NCI-H226 (cell line): ENCODE data around the gene TFF2.

ENCODE experiments used
- DNase-seq: peaks from one replicate; pipeline ENCODE4 v3.0.0-alpha.2; 2015

TFF2 gene

DNA sequence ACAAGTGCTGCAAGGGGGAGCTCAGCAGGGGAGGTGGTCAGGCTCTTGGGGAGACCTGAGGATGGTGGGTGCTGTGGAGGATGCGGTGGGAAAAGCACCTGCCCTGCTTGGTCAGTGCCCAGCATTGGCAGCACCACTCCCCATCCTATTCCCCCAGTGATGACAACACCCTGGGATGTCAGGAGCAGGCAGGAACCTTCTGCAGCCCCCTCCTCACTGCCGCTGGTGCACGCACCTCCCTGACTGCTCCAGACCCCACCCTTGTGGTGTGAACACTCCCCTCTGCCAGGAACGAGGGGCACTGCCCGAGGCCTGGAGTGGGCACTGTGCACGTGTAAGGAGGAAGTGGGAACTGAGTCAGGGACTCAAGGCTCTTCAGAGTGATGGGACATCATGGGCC, 32.5 kb upstream of the TFF2 start:
- no peak for DNase-seq

DNA sequence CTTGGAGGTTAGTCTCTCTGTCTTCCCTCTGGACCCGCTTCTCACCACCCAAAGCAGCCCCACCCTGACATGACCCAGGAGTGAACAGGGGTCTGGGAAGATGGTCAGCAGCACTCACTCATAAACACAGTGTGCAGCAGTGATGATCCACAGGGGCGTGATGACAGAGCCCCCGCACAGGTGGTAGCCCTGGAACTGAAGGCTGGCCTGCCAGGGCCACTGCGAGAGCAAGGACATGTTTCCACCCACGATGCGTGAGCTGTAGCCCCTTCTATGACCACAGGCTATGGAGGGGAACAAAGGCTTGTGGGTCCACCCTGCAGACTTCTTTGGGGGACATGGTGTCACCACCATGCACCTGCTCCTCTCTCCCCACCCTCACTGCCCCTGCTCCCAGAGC, 32.1 kb upstream of the TFF2 start:
- DNase-seq, result no peak

DNA sequence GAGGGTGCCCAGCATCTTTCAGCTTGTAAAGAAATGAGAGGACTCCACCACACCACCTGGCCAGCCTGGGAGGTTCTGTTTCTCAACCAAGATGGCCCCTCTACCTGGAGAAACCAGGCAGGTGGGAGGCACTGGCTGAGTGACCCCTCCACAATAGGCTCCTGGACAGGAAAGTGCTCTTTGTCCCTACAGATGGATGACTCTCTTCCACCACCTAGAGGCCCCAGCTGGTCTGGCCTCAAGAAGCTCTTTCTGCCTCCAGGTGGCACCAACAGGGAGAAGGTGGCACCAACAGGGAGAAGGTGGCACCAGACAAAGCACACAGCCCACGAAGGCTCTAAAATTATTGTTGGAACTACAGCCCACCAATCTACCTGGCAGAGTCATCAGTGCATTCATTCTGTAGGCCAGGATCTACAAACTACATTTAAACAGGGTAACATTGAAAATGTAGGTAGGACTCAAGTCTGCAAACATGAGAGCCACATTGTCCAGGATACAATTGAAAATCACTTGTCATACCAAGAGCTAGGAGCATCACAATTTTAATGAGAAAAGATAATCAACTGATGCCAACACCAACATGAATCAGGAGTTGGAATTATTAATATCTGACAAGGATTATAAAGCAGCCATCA, 30.7 kb upstream of the TFF2 start:
- no peak for DNase-seq

DNA sequence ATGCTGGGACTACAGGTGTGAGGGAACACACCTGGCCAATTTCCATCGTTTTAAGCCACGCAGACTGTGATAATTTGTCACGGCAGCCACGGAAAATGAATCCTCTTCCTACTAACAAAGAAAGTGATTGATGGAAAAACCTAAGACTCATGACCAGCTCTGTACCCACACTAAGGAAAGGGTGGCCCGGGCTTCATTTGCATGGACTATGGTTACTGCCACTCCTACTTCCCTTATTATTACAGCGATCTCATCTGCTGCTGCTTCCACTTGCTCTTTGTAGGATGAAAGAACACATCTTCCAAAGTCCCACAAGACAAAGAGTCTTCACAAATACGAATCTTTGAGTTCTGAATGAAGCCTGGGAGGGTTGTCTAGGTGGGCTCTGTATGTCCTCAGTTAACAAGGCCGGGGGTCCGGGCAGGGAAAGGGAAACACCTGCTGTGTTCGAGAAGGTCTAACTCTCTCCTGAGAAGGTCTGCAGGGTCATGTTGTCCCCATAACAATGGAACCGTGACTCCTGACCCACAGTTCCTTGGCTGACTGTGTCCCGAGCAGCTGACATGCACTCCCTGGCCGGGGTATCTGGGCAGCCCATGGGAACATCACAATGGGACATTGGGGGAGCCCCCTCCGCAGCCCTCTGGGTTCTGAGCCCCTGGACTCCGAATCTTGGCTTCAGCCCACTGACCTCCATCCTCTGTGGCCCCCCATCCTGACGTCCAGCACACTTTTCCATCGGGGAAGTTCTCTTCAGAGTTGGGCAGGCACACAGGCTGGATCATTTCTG, 28.8 kb upstream of the TFF2 start:
- DNase-seq, result no peak

DNA sequence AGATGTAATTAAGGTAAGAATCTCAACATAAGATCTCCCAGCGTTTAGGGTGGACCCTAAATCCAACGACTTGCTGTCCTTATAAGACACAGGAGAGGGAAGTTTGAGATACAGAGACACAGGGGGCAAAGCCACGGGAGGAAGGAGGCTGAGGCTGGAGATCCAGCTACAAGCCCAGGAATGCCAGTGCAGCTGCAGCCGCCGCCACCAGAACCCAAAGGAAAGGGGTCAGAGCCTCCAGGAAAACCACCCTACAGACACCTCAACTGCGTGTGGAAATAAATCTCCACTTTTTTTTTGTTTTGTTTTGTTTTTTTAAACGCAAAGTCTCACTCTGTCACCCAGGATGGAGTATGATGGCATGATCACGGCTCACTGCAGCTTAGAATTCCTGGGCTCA, 27.6 kb upstream of the TFF2 start:
- DNase-seq, result no peak

DNA sequence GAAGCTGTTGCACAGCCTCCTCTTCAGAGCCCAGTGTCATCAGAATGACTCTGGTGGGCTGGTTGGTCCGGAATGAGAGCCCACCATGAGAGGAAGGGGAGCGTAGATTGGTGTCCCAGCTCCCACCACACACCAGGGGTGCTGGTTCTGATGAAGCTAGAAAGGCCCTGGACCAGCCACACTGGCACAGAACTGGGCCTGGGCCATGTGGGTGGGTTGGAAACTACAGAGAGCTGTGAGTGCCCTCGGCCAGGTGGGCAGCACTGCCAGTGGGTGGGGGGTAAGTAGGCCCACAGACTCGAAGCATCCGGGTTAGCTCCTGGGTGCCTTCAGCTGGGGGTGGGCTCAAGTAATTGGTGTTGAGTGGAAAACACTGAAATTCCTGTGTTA, 27.2 kb upstream of the TFF2 start:
- no peak for DNase-seq

DNA sequence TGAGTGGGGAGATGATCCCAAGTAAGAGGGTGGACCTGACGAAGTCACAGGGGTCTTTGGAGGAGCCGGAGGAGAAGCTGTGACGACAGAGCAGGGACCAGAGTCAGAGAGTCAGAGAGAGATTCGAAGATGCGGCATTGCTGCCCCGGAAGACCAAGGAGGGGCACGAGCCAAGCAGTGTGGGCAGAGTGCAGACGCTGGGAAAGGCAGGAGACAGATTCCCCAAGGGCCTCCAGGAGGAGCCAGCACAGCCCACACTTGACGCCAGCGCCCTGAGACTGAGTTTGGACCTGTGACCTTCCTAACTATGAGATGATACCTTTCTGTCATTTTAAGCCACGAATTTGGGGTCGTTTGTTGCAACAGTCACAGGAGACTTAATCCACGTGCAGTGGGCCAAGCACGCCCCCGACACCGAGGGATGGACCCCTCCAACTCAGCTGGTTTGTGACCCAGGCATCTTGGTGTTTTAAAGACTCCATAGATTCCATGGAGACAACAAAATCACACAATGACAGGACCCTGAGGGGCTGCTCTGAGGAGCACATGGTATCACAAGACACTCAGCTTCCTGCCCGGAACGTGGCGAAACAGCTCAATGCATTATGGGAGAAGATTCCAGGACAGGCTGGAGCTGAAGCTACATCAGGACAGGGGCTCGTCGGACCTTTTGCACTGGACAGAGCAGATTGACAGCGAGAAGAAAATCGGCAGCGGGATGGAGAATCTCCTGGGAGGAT, 26.6 kb upstream of the TFF2 start:
- DNase-seq, result no peak

DNA sequence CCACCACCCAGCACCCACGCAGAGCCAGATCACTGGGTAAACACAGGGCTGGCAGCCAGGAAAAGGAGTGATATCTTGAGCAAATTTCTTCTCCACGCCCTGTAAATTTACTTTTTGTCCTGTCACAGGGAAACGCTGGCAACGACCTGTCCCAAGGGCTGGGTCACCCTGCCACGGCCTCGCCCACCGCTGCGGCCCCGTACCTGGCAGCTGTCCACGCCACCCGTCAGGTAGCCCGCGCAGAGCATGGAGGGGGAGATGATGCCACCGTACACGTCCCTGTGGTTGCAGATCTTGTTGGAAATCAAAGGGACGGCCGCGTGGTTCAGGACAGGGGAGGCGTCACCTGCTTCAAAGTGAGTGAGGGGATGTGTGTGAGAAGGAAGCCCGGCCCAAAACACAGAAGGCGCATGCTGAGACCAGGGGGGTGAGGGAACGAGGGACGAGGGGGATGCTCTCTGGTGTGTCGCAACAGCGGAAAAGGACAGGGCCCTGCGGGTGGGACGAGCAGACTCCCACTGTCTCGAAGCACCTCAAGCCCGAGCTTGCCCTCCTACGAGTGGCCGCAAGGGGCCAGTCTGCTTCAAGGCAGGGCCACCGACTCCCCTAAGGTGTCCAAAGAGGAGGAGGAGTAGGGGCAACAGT, 25.7 kb upstream of the TFF2 start:
- DNase-seq, result no peak

DNA sequence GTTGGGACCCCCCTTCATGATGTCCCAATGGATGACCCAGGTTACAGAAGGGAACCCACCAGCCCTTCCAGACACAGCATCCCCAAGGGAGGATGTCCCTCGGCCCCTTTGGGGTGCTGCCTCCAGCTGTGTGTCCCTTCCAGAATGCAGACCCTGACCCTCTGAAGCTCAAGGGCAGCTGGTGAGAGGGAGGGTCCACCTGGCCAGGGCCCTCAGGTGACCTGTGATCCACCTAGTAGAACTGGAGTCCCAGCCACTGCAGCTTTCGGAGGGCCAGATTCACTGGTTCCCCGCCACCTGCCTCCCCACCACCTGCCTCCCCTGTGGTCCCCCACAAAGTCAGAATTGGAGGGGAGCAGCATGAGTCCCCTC, 25.2 kb upstream of the TFF2 start:
- no peak for DNase-seq

DNA sequence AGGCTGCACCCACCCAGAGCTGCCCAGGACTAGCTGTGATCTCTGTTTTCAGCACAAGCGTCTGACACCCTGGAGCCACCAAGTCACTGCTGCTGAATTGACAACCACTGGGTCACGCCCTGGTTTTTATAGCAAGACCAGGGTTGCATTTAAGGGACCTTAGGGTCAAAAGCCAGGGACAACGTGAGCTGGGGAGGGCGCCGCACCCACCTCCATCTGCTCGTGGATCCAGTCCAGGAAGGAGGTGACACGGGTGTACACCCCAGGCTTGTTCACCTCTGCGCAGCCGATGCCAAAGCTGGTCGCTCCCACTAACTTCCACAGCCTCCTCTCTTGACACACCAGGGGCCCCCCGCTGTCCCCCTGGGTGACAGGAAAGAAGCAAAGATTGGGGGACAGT, 24.7 kb upstream of the TFF2 start:
- no peak for DNase-seq

DNA sequence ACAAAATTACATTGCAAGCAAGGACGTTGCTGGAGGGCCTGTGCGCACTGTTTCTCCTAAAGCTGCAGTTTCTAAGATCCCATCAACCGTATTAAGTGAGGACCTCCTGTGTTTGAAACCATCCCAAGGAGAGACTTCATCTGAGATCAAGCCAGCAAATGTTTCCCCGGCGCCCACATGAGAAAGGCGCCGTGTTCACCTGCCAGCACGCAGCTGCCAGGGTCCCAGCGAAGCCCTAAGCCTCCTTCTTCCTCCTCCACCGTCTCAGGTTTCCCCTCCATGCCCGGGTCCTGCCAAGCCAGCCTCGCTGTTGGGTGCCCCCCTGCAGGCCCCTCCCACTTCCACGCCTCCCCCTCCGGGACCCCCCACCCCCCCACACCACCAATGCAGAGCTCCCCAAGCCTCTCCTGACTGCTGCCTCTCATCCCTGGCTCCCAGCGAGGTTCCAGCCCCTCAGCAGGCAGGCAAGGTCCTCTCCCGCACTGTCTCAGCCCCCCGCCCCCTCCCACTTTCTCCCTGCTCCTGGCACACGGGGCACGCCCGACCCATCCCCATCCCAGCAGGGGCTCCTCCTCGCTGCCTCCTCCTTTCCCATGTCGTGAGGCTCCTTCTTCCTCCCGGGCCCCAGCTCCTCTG, 24.2 kb upstream of the TFF2 start:
- no peak for DNase-seq

DNA sequence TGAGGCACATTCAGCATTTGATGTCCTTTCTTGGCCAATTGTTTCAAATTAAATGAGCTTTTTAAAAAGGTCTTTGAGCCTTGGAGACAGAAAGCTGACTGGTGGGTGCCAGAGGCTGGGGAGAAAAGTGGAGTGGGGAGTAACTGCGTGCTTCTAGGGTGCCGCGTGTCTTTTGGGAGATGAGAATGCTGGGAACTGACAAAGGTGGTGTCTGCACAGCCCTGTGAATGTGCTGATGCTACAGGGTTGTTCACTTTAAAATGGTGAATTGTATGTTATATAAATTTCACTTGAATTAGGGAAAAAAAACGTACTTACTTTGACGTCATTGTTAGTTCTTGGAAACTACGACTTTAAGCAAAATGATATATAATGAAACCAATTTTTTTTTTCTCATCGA, 23.7 kb upstream of the TFF2 start:
- DNase-seq, result no peak

DNA sequence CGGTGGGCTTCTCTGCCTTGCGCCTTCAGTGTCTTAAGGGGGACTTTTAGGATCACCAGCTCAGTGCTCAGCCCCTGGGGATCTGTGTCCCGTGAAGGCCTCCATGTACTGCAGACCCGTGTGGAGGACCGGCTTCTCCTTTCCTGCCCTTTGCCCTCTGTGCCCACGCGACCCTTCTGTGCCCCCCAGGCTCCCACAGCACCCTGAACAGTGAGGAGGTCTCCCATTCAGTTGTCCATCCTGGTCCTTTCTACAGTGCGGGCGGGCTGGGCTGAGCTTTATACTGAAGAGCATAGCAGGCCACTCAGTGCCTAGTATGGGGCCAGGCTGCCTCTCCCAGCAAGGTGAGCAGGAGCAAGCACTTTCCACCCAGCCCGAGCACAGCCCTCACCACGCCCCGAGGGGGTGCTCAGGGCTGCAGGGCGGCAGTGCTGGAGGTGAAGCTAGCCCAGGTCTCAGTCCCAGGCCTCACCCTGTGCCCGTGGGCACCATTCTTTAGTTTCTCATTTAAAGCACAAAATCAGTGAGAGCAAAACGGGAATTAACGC, 23.2 kb upstream of the TFF2 start:
- DNase-seq, result no peak

DNA sequence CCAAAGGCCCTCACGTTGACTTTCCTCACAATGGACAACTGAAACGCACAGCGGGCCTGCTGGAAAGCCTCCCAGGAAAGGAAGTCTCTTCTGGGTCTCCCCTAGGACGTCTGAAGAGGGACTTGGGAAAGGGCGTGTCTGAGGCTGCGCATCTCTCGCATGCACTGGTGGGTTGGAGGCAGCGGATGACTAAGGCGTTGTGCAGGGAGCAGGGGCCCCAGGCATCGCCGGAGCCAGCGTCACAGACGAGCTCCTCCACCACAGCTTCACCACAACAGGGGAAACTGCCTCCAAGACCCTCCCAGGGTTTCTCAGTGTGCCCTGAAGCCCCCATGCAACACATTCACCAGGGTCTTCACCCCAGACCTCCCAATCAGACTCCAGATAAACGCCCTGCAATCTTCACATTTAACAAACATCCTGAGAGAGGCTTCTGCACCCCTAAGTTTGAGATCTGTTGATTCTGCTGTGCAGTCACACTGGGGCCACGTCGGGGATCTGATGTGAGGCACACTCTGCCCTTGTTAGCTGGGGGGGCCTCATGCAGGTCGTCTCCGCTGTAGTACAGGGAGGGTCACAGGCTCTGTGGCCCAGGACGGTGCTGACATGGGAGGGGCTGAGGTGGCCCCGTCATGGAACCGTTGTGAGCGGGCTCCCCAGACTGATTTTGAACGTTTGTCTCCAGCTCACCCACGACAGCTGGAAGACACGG, 22.6 kb upstream of the TFF2 start:
- no peak for DNase-seq

DNA sequence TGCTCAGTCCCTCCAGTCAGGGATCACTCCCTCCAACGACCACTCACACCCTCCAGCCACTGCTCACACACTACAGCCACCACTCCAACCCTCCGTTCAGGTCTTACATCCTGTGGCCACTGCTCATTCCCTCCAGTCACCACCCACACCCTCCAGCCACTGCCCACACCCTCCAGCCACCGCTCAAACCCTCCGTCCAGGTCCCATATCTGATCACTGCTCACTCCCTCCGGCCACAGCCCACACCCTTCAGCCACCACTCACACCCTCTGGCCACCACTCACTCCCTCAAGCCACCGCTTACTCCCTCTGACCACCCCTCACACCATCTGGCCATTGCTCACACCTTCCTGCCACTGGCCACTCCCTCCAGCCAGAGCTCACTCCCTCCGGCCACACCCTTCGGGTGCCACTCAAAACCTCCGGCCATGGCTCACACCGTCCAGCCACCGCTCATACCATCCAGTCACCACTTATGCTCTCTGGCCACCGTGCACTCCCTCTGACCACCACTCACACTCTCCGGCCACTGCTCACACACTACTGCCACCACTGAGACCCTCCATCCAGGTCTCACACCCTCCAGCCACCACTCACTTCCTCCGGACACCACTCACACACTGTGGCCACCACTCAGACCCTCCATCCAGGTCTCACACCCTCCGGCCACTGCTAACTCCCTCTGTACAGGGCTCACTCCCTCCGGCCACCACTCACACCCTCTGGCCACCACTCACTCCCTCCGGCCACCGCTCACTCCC, 20.3 kb upstream of the TFF2 start:
- no peak for DNase-seq

DNA sequence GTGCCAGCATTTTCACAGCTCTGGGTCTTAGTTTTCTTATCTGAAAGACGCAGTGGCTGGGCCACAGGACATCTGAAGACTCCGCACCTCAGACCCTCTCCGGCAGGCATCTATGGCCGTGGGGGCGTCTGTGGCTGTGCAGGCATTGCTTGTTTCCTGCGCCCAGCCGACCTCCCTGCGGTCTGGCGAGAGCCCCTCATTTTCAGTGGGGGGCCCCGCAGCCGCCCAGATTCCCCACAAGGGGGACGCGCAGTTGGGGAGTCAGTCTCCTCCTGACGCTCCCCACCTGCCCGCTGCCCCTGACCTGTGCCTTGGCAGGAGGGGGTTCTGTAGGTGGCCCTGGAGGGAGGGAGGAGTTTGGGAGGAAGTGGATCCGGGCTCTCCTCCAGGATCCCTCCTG, 19.0 kb upstream of the TFF2 start:
- no peak for DNase-seq

DNA sequence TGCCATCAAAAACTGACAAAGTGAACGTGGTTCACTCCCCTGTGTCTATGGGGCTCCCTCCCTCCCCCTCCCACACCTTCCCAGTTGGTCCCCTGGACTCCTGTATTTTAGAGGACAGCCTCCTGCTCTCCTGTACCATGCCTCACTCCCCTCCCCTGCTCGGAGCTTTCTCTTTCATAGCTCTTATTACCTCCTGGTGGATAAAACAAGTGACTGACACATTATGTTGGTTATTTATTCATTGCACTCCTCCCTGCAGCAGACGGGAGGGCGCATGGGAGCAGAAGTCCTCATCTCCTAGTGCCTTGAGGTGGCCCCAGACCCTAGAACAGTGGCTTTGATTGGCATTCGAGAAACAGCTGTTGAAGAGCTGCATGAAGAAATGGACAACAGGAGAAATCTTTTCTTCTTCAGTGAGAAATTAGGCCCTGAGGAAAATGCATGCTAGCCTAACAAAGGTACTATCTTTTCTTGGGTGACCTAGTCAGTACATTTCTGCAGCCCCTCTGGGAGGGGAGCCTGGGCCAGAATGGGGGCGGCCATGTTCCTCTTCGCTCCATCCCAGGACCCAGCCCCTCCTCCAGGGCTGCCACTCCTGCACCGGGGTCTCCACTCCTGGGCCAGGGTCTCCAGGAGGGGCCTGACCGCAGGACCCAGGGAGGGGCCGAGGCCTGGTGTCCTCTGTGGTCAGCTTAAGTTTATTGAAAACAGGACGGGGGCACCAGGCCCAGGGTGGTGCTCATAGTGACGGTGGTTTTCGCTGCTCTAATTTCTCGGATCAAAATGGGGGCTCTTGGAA, 16.8 kb upstream of the TFF2 start:
- DNase-seq, result no peak

DNA sequence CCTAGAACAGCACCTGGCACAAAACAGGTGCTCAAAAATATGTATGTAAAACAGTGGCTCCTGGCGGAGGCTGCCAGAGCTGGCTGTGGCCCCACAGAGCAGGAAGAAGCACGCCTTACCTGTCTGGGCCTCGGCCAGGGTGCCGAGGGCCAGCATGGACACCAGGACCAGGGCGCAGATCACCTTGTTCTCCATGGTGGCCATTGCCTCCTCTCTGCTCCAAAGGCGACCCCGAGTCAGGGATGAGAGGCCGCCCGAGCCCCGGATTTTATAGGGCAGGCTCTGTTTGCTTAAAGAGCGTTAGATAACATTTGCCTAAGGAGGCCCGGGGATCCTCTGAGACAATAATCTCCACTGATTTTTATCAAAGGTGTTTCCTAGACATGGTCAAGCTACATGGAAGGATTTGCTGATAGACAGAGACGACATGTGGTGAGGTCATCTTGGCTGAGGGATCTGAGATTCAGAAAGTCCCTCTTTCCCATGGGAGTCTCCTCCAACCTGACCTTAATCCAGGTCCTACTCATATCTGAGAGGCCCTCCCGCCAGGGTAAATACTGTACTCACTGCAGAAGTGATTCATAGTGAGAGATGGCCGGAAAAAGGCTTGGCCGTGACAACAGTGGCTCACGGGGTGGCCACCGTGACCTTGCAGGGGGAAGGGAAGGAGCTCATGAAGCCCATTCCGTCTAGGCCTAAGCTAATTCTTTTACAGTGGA, 15.7 kb upstream of the TFF2 start, which contains the start of gene TFF1:
Gene TFF1 (minus strand): TSS at position 244 of the 719 bp plus-strand sequence. CDS start 40 bp downstream, at position 204.
- no peak for DNase-seq

DNA sequence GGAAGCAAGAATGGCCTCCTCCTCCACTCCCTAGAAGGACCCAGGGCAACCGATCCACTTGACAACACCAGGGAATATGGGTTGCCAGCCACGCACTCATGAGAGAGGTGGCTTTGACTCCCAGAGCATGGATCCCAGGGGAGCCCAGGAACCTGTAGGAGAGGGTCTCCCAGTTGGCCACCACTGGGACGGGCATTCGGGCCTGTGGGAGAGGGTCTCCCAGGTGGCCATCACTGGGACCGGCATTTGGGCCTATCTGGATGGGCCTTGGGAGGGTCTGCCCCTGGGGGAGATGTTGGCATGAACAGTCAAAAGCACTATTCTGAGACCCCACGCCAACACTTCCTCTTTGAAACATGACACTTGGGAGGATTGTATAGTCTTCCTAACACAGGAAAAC, 15.0 kb upstream of the TFF2 start:
- DNase-seq, result no peak
